Panc1 (cell line): ENCODE data around the gene FAM24B. TPM values are rescaled to one million over a fixed set of nuclear protein-coding genes. Genes with fewer than 3 reads are reported as not detected.
A peak's percentile ranks its signal among the peaks of the same experiment; 100 is the strongest.

Source experiments
- ATAC-seq: fragments of 200-7000 bp; cut with Tn5 transposase; 2 replicates; pipeline ENCODE4 v1.9.1; 2020; ENCODE audit warnings: mild to moderate bottlenecking, moderate library complexity
- BruUV-seq: library from RNA; stranded (reverse); fragments of 400-500 nt; replicated peaks from 2 replicates; lab custom pipeline; 2021; lab: Mats Ljungman, UMichigan
- CTCF ChIA-PET: fragments of 300-600 bp; sonication (Branson Sonifier 250); formaldehyde crosslinking; loops from one replicate; lab custom pipeline; 2022; ENCODE audit warnings: antibody characterized with exemption; lab: Charles Lee
- POLR2A ChIA-PET: fragments of 300-600 bp; sonication (Branson Sonifier 250); formaldehyde crosslinking; loops from one replicate; lab custom pipeline; 2022; ENCODE audit warnings: antibody characterized with exemption; lab: Charles Lee
- DNase-seq: peaks from one replicate; pipeline ENCODE4 v3.0.0-alpha.2; 2010; ENCODE audit warnings: low read depth, low spot score
- H3K27ac ChIP-seq: 2 replicates; pipeline ENCODE4 v1.5.1; 2011; ENCODE audit warnings: mild to moderate bottlenecking, low read length, inconsistent platforms
- H3K27me3 ChIP-seq: fragments of 200-500 bp; sonication (Bioruptor generic); 2 replicates; pipeline ENCODE4 v1.6.0; 2014; ENCODE audit warnings: low read length, inconsistent platforms; ENCODE audit not compliant: control insufficient read depth, insufficient read depth
- H3K36me3 ChIP-seq: fragments of 200-500 bp; sonication (Bioruptor generic); 2 replicates; pipeline ENCODE4 v1.5.1; 2014; ENCODE audit warnings: inconsistent platforms, mild to moderate bottlenecking, low read length, moderate library complexity; ENCODE audit not compliant: control insufficient read depth, insufficient read depth
- H3K4me1 ChIP-seq: 2 replicates; pipeline ENCODE4 v1.5.1; 2011; ENCODE audit warnings: inconsistent platforms, mild to moderate bottlenecking, low read length, moderate library complexity; ENCODE audit not compliant: control insufficient read depth, insufficient read depth
- H3K4me3 ChIP-seq, 2 experiments: 2 replicates each; pipeline ENCODE4 v1.5.1; 2011 to 2012; ENCODE audit warnings: low read depth in 2 of 2, low read length in 2 of 2, mild to moderate bottlenecking in 2 of 2, inconsistent platforms in 1 of 2, moderate library complexity in 1 of 2
- H3K9me3 ChIP-seq: fragments of 200-500 bp; sonication (Bioruptor generic); 2 replicates; pipeline ENCODE4 v1.5.1; 2014; ENCODE audit warnings: low read depth, mild to moderate bottlenecking, inconsistent platforms, low read length, moderate library complexity; ENCODE audit not compliant: control insufficient read depth, insufficient read depth
- POLR2AphosphoS5 ChIP-seq: IDR thresholded peaks from 2 replicates; pipeline ENCODE4 v1.6.1; 2012; ENCODE audit warnings: mild to moderate bottlenecking, low read depth, low read length, moderate library complexity
- SIN3A ChIP-seq: IDR thresholded peaks from 2 replicates; pipeline ENCODE4 v1.6.1; 2012; ENCODE audit warnings: low read depth, mild to moderate bottlenecking, low read length, moderate library complexity, borderline replicate concordance; ENCODE audit not compliant: insufficient read depth
- TCF7L2 ChIP-seq: IDR thresholded peaks from 2 replicates; pipeline ENCODE4 v1.6.1; 2011; ENCODE audit warnings: mild to moderate bottlenecking, low read depth, low read length, inconsistent platforms
- in situ Hi-C: cut with HindIII; loops from 2 replicates; pipeline ENCODE4 v1.10.0; 2016; ENCODE audit warnings: low sequenced_read_pairs, low pct_unique_long_range_greater_than_20kb
- intact Hi-C: fragments of 100-400 bp; cut with micrococcal nuclease; formaldehyde crosslinking; loops from one replicate; pipeline ENCODE4 v1.10.0; 2022; ENCODE audit not compliant: unreplicated experiment
- total RNA-seq: library from RNA; stranded (reverse); gene quantifications from one replicate; pipeline ENCODE4 v1.2.1, GENCODE V29; 2021; ENCODE audit not compliant: unreplicated experiment
- TF ChIP-seq, protein P1 (sequence below), 2 experiments: IDR thresholded peaks; 2 replicates each; pipeline ENCODE4 v1.6.1; 2011 to 2012; ENCODE audit warnings: low read depth in 2 of 2, control low read depth in 1 of 2, low read length in 1 of 2, mild to moderate bottlenecking in 1 of 2, moderate library complexity in 1 of 2; ENCODE audit not compliant: insufficient read depth in 1 of 2
- TF ChIP-seq, protein P2 (sequence below): fragments of 450-650 bp; IDR thresholded peaks from 2 replicates; pipeline ENCODE4 v1.5.1; 2017; ENCODE audit warnings: mild to moderate bottlenecking

The FAM24B gene
- total RNA-seq, 1 experiment from 2014 or later = 21.3 TPM

DNA sequence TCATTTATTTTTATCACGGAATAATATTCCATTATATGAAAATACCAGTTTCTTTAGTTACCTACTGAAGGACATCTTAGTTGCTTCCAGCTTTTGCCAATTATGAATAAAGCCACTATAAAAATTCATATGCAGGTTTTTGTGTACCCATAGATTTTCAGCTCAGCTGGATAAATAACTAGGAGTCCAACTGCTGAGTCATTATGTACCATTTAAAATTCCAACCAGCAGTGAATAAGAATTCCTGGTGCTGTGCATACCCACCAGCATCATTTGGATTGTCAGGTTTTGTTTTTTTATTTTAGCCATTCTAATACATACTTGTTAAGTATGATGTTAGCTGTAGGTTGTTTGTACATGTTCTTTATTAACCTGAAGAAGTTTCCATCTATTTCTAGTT lies 14.5 kb downstream of the FAM24B start:
- Histone ChIP-seq H3K36me3 (no peaks in the 10 kb centered on the region), H3K4me1 (peaks cover 25% of the 10 kb centered on the region), H3K4me3 (no peak overlapping the region), H3K27ac (peak overlapping the region; percentile 76), H3K27me3 (no peaks in the 10 kb centered on the region), H3K9me3 (no peaks in the 10 kb centered on the region)
- DNase-seq = no peak
- ATAC-seq = peak; percentile 86
- TF ChIP-seq, protein P1, sequence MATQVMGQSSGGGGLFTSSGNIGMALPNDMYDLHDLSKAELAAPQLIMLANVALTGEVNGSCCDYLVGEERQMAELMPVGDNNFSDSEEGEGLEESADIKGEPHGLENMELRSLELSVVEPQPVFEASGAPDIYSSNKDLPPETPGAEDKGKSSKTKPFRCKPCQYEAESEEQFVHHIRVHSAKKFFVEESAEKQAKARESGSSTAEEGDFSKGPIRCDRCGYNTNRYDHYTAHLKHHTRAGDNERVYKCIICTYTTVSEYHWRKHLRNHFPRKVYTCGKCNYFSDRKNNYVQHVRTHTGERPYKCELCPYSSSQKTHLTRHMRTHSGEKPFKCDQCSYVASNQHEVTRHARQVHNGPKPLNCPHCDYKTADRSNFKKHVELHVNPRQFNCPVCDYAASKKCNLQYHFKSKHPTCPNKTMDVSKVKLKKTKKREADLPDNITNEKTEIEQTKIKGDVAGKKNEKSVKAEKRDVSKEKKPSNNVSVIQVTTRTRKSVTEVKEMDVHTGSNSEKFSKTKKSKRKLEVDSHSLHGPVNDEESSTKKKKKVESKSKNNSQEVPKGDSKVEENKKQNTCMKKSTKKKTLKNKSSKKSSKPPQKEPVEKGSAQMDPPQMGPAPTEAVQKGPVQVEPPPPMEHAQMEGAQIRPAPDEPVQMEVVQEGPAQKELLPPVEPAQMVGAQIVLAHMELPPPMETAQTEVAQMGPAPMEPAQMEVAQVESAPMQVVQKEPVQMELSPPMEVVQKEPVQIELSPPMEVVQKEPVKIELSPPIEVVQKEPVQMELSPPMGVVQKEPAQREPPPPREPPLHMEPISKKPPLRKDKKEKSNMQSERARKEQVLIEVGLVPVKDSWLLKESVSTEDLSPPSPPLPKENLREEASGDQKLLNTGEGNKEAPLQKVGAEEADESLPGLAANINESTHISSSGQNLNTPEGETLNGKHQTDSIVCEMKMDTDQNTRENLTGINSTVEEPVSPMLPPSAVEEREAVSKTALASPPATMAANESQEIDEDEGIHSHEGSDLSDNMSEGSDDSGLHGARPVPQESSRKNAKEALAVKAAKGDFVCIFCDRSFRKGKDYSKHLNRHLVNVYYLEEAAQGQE (IDR thresholded peaks at IDR 0.05; ENCODE audit: insufficient read depth in 1 of 2, low read depth in 2 of 2, low read length in 1 of 2) = no peak
- TF ChIP-seq SIN3A = no peak
- TF ChIP-seq POLR2AphosphoS5 = peak; percentile 59
- TF ChIP-seq, protein P2, sequence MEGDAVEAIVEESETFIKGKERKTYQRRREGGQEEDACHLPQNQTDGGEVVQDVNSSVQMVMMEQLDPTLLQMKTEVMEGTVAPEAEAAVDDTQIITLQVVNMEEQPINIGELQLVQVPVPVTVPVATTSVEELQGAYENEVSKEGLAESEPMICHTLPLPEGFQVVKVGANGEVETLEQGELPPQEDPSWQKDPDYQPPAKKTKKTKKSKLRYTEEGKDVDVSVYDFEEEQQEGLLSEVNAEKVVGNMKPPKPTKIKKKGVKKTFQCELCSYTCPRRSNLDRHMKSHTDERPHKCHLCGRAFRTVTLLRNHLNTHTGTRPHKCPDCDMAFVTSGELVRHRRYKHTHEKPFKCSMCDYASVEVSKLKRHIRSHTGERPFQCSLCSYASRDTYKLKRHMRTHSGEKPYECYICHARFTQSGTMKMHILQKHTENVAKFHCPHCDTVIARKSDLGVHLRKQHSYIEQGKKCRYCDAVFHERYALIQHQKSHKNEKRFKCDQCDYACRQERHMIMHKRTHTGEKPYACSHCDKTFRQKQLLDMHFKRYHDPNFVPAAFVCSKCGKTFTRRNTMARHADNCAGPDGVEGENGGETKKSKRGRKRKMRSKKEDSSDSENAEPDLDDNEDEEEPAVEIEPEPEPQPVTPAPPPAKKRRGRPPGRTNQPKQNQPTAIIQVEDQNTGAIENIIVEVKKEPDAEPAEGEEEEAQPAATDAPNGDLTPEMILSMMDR = no peak
- TF ChIP-seq TCF7L2 = no peak
- intact Hi-C loops (no loop called here), in situ Hi-C loops (no loop called here)
- CTCF ChIA-PET = no interaction called here
- POLR2A ChIA-PET = no interaction called here
- no TSS peak for BruUV-seq

DNA sequence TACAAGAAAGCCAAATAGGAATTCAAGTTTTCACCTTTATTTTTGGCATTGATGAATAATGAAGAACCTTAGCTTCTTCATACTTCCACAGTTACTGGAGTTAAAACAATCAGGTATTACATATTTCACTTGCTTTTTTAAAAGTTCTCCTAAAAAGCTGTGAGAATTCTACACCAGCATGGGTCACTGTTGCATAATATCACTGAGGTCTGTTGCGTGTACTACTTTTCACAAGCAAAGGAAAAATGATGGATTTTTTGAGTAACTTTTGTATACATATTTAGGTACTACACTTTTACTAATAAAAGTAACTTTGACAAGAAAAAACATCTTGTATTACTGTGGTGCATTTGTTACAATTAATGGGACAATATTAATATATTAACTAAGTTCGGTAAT lies 15.2 kb downstream of the FAM24B start:
- TF ChIP-seq SIN3A (no peak), TCF7L2 (no peak), POLR2AphosphoS5 (no peak)
- TF ChIP-seq, protein P2 = no peak
- TF ChIP-seq, protein P1 (IDR thresholded peaks at IDR 0.05; ENCODE audit: insufficient read depth in 1 of 2, low read depth in 2 of 2, low read length in 1 of 2) = no peak
- POLR2A ChIA-PET = no interaction called here
- no TSS peak for BruUV-seq
- DNase-seq (no peak), ATAC-seq (no peak)
- no peaks in the 10 kb centered on the region for H3K9me3 ChIP-seq
- H3K4me1 ChIP-seq = peaks cover 25% of the 10 kb centered on the region
- peak overlapping the region; percentile 76; the same call in 1 of the 2 replicates for H3K27ac ChIP-seq
- no peaks in the 10 kb centered on the region for H3K36me3 ChIP-seq
- H3K4me3 ChIP-seq = no peak overlapping the region
- in situ Hi-C loops = no loop called here
- no peaks in the 10 kb centered on the region for H3K27me3 ChIP-seq
- intact Hi-C loops = no loop called here
- CTCF ChIA-PET = no interaction called here
